T-cell (primary cell): Measurements from ENCODE around the gene MAP3K3. TPM values are rescaled to one million over a fixed set of nuclear protein-coding genes. Genes with fewer than 3 reads are reported as not detected.
A peak's percentile ranks its signal among the peaks of the same experiment; 100 is the strongest.

Experiments
- ATAC-seq, 4 experiments: fragments of 200-7000 bp in 3 of 4; fragments of 150-1000 bp in 1 of 4; cut with Tn5 transposase; replicated peaks in 1 of 4; 1 replicate in 3 of 4; 2 replicates in 1 of 4; pipeline ENCODE4 v1.10.0; 2021; ENCODE audit warnings: moderate library complexity in 3 of 4, mild to moderate bottlenecking in 2 of 4, moderate number of reproducible peaks in 1 of 4
- CTCF ChIA-PET, 2 donors: fragments of 300-600 bp; sonication (Branson Sonifier 250); formaldehyde crosslinking; loops; one replicate each; lab custom pipeline; 2022; ENCODE audit warnings: antibody characterized with exemption in 2 of 2; lab: Charles Lee
- POLR2A ChIA-PET, 2 donors: fragments of 300-600 bp; sonication (Branson Sonifier 250); formaldehyde crosslinking; loops; one replicate each; lab custom pipeline; 2022; ENCODE audit warnings: antibody characterized with exemption in 2 of 2; lab: Charles Lee
- DNase-seq, 35 experiments: peaks; one replicate each; pipeline versions ENCODE4 v3.0.0 to v3.0.0-alpha.2; 2013 to 2023
- H3K27ac ChIP-seq: one replicate; pipeline ENCODE4 v1.5.1; 2013; ENCODE audit warnings: low read length
- H3K27me3 ChIP-seq, 2 experiments: replicated peaks in 1 of 2; 1 replicate in 1 of 2; 2 replicates in 1 of 2; pipeline versions ENCODE4 v1.6.1 to v1.7.0; 2013; ENCODE audit warnings: low read length in 1 of 2, mixed read lengths in 1 of 2; ENCODE audit not compliant: control insufficient read depth in 2 of 2, insufficient read depth in 2 of 2; ENCODE audit errors: extremely low read depth in 1 of 2
- H3K36me3 ChIP-seq, 2 donors: 1 replicate in 1 of 2; 2 replicates in 1 of 2; pipeline versions ENCODE4 v1.6.1 to v1.7.0; 2013; ENCODE audit warnings: low read length in 1 of 2; ENCODE audit not compliant: control insufficient read depth in 2 of 2, insufficient read depth in 1 of 2; ENCODE audit errors: extremely low read depth in 1 of 2
- H3K4me1 ChIP-seq, 2 experiments: 1 replicate in 1 of 2; 2 replicates in 1 of 2; pipeline versions ENCODE4 v1.6.1 to v1.7.0; 2013; ENCODE audit warnings: low read length in 2 of 2, mixed read lengths in 1 of 2; ENCODE audit not compliant: insufficient read depth in 2 of 2, control insufficient read depth in 1 of 2; ENCODE audit errors: extremely low read depth in 1 of 2
- H3K4me3 ChIP-seq, 2 donors: 1 replicate in 1 of 2; 2 replicates in 1 of 2; pipeline versions ENCODE4 v1.5.1 to v1.7.0; 2013; ENCODE audit warnings: mild to moderate bottlenecking in 2 of 2, low read length in 1 of 2, moderate library complexity in 1 of 2; ENCODE audit not compliant: control insufficient read depth in 1 of 2; ENCODE audit errors: extremely low read depth in 1 of 2
- H3K9me3 ChIP-seq: 2 replicates; pipeline ENCODE4 v1.7.0; 2013
- H3K27ac Mint-ChIP-seq, 2 donors: one replicate each; pipeline ENCODE4 v1.8.0; 2020 to 2021; ENCODE audit warnings: mild to moderate bottlenecking in 2 of 2, mixed read lengths in 2 of 2
- H3K27me3 Mint-ChIP-seq, 2 donors: one replicate each; pipeline ENCODE4 v1.8.0; 2021 to 2022; ENCODE audit warnings: mixed read lengths in 2 of 2
- H3K36me3 Mint-ChIP-seq: one replicate; pipeline ENCODE4 v1.8.0; 2021; ENCODE audit warnings: mixed read lengths
- H3K4me1 Mint-ChIP-seq, 3 donors: one replicate each; pipeline ENCODE4 v1.8.0; 2020 to 2022; ENCODE audit warnings: mixed read lengths in 3 of 3, mild to moderate bottlenecking in 1 of 3
- H3K4me3 Mint-ChIP-seq, 3 donors: one replicate each; pipeline ENCODE4 v1.8.0; 2020 to 2022; ENCODE audit warnings: mild to moderate bottlenecking in 3 of 3, mixed read lengths in 3 of 3, moderate library complexity in 3 of 3
- H3K9me3 Mint-ChIP-seq, 3 donors: one replicate each; pipeline ENCODE4 v1.8.0; 2020 to 2022; ENCODE audit warnings: mixed read lengths in 3 of 3
- WGBS: methylation state at CpG from one replicate; pipeline ENCODE4 v1.1.5; 2013; ENCODE audit warnings: missing lambda C conversion rate; ENCODE audit not compliant: insufficient coverage; 5-methylcytosine and 5-hydroxymethylcytosine counted together
- total RNA-seq, 35 experiments: library from RNA in 6 of 35; stranded (reverse) in 6 of 35; fragments of 120-200 nt in 1 of 35; gene quantifications; one replicate each; pipeline versions ENCODE4 v1.2.1 to v1.2.4 and lab custom pipeline; 2013 to 2026

Gene MAP3K3
- total RNA-seq, 5 donors from 2014 or later (not counting 1 experiment from before 2014, with no cell fraction given): 71.0 to 91.1 (median 85.4) TPM

DNA sequence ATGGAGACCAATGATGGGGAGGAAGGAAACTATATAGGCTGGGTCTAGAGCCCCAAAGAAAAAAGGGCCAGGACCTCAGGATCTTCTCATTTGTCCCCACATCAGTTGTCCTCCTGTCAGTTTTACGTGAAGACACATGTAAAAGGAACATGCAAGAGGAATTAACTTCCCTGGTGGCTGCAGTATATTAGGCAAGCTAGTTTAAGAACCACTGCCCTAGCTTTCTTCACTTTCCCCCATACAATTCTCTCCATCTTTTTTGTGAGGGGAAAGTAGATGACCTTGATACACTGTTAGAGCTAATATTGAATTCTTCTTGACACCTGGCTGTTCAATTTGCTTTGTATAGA is 2.3 kb downstream of the MAP3K3 start:
- H3K36me3 ChIP-seq: peaks cover 0 to under 1% of the 10 kb centered on the region in 2 donors
- H3K9me3 ChIP-seq: no peaks in the 10 kb centered on the region
- no peak for ATAC-seq
- no peaks in the 10 kb centered on the region for H3K36me3 Mint-ChIP-seq
- CTCF ChIA-PET: interaction anchor here (0.5 to 1.2 kb wide), 3 partner anchors 17 to 1023 kb away, joined by 5 to 14 read pairs (median 5); no protein-coding TSS in a partner anchor
- no peaks in the 10 kb centered on the region for H3K27me3 ChIP-seq
- H3K27ac ChIP-seq: no peak overlapping the region
- peaks cover 53 to 60% (median 55%) of the 10 kb centered on the region in 3 donors for H3K4me1 Mint-ChIP-seq
- H3K4me1 ChIP-seq: peaks cover 17 to 27% of the 10 kb centered on the region in 2 experiments
- H3K27ac Mint-ChIP-seq: no peak overlapping the region
- no peaks in the 10 kb centered on the region for H3K27me3 Mint-ChIP-seq
- no peaks in the 10 kb centered on the region for H3K9me3 Mint-ChIP-seq
- H3K4me3 Mint-ChIP-seq: peak overlapping the region; percentile 66 to 99 (median 97)
- POLR2A ChIA-PET: interaction anchor here in 1 of 2 donors (0.6 to 0.7 kb wide), 2 partner anchors 26 to 428 kb away, joined by 3 to 6 read pairs; no protein-coding TSS in a partner anchor
- no CpG with 5 or more reads among the region's 1 CpG for WGBS
- no peak overlapping the region for H3K4me3 ChIP-seq
- DNase-seq: no peak

GRCh38 chr17:63626551-63627180 is 4.4 kb downstream of the MAP3K3 start:
- Histone ChIP-seq H3K4me1 (peaks cover 17 to 23% of the 10 kb centered on the region in 2 experiments), H3K36me3 (peaks cover 0 to 5% of the 10 kb centered on the region in 2 donors), H3K9me3 (no peaks in the 10 kb centered on the region), H3K4me3 (no peak overlapping the region), H3K27ac (no peak overlapping the region), H3K27me3 (no peaks in the 10 kb centered on the region)
- 100% methylated on average over 1 of the region's 4 CpGs for WGBS
- Mint-ChIP-seq H3K27ac (peak overlapping the region in 1 of 2 donors; percentile 13), H3K9me3 (no peaks in the 10 kb centered on the region), H3K36me3 (no peaks in the 10 kb centered on the region), H3K4me3 (no peak overlapping the region), H3K27me3 (no peaks in the 10 kb centered on the region), H3K4me1 (peaks cover 61 to 67% (median 65%) of the 10 kb centered on the region in 3 donors)
- ChIA-PET POLR2A (no interaction called here), CTCF (interaction anchor here in 1 of 2 donors (0.6 kb wide), 1 partner anchor 53 kb away, joined by 3 read pairs; no protein-coding TSS in a partner anchor)
- DNase-seq: no peak
- ATAC-seq: no peak

GRCh38 chr17:63629627-63630026 is 7.4 kb downstream of the MAP3K3 start:
- ChIA-PET POLR2A (interaction anchor here in 1 of 2 donors (1.3 kb wide), 1 partner anchor 8 kb away, joined by 7 read pairs; the partner anchor contains the start of gene MAP3K3), CTCF (interaction anchor here in 1 of 2 donors (1.0 kb wide), 1 partner anchor 18 kb away, joined by 4 read pairs; no protein-coding TSS in a partner anchor)
- Mint-ChIP-seq H3K4me1 (peaks cover 64 to 67% (median 66%) of the 10 kb centered on the region in 3 donors), H3K9me3 (no peaks in the 10 kb centered on the region), H3K27ac (no peak overlapping the region), H3K27me3 (no peaks in the 10 kb centered on the region), H3K4me3 (no peak overlapping the region), H3K36me3 (peaks cover 15% of the 10 kb centered on the region)
- Histone ChIP-seq H3K27ac (no peak overlapping the region), H3K4me1 (peaks cover 9 to 18% of the 10 kb centered on the region in 2 experiments), H3K9me3 (no peaks in the 10 kb centered on the region), H3K36me3 (peaks cover 4 to 31% of the 10 kb centered on the region in 2 donors), H3K4me3 (no peak overlapping the region), H3K27me3 (no peaks in the 10 kb centered on the region)
- DNase-seq: no peak
- no CpG with 5 or more reads among the region's 1 CpG for WGBS
- ATAC-seq: no peak

GRCh38 chr17:63631062-63631461 is 8.8 kb downstream of the MAP3K3 start:
- Histone ChIP-seq H3K9me3 (no peaks in the 10 kb centered on the region), H3K4me3 (no peak overlapping the region), H3K36me3 (peaks cover 4 to 45% of the 10 kb centered on the region in 2 donors), H3K27ac (no peak overlapping the region), H3K27me3 (no peaks in the 10 kb centered on the region), H3K4me1 (peaks cover 6 to 15% of the 10 kb centered on the region in 2 experiments)
- CTCF ChIA-PET: interaction anchor here in 1 of 2 donors (0.6 kb wide), 1 partner anchor 257 kb away, joined by 3 read pairs; no protein-coding TSS in a partner anchor
- Mint-ChIP-seq H3K4me3 (no peak overlapping the region), H3K9me3 (no peaks in the 10 kb centered on the region), H3K36me3 (peaks cover 29% of the 10 kb centered on the region), H3K4me1 (peaks cover 50 to 59% (median 53%) of the 10 kb centered on the region in 3 donors), H3K27ac (no peak overlapping the region), H3K27me3 (no peaks in the 10 kb centered on the region)
- DNase-seq (no peak), ATAC-seq (no peak)
- WGBS: 100% methylated on average over 2 of the region's 3 CpGs
- POLR2A ChIA-PET: interaction anchor here in 1 of 2 donors (1.3 kb wide), 1 partner anchor 9 kb away, joined by 7 read pairs; the partner anchor contains the start of gene MAP3K3

DNA sequence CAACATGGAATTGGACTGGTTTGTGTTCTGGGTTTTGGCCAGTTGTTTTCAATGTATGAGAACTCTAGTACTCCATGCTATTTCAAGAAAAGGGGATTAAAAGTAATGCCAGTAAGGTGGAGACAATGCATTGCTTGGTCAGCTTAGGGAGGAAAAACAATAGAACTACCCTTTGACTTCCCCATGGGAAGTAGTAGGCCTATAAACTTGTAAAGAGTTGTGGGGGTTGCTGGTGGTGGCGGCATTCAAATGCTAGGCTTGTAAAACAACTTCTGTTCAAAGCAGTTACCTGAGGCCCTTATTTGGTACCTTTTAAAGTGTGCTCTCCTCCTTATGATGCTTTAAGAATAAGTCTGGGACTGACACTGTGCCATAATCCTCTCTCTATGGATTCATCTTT is 9.4 kb downstream of the MAP3K3 start:
- Mint-ChIP-seq H3K4me1 (peaks cover 48 to 59% (median 51%) of the 10 kb centered on the region in 3 donors), H3K27me3 (no peaks in the 10 kb centered on the region), H3K27ac (no peak overlapping the region), H3K36me3 (peaks cover 34% of the 10 kb centered on the region), H3K9me3 (no peaks in the 10 kb centered on the region), H3K4me3 (no peak overlapping the region)
- POLR2A ChIA-PET: no interaction called here
- H3K4me1 ChIP-seq: peaks cover 4 to 14% of the 10 kb centered on the region in 2 experiments
- WGBS: no CpG with 5 or more reads among the region's 1 CpG
- no peak overlapping the region for H3K4me3 ChIP-seq
- H3K27ac ChIP-seq: no peak overlapping the region
- H3K27me3 ChIP-seq: no peaks in the 10 kb centered on the region
- DNase-seq: no peak
- peaks cover 4 to 50% of the 10 kb centered on the region in 2 donors for H3K36me3 ChIP-seq
- ATAC-seq: no peak
- H3K9me3 ChIP-seq: no peaks in the 10 kb centered on the region
- CTCF ChIA-PET: no interaction called here

- ATAC-seq (no peak), DNase-seq (no peak)
- Mint-ChIP-seq H3K4me3 (no peak overlapping the region), H3K4me1 (peaks cover 46 to 51% (median 48%) of the 10 kb centered on the region in 3 donors), H3K36me3 (peaks cover 41% of the 10 kb centered on the region), H3K27ac (no peak overlapping the region), H3K27me3 (no peaks in the 10 kb centered on the region), H3K9me3 (no peaks in the 10 kb centered on the region)
- Histone ChIP-seq H3K27me3 (no peaks in the 10 kb centered on the region), H3K9me3 (no peaks in the 10 kb centered on the region), H3K4me1 (peaks cover 5 to 11% of the 10 kb centered on the region in 2 experiments), H3K27ac (no peak overlapping the region), H3K36me3 (peaks cover 7 to 65% of the 10 kb centered on the region in 2 donors), H3K4me3 (no peak overlapping the region)
- POLR2A ChIA-PET: no interaction called here
- CTCF ChIA-PET: interaction anchor here in 1 of 2 donors (1.0 kb wide), 1 partner anchor 10 kb away, joined by 3 read pairs; no protein-coding TSS in a partner anchor
Observed at GRCh38 chr17:63633742-63634141, 11.5 kb downstream of the MAP3K3 start.
